CD14-positive monocyte (primary cell): ENCODE results near the gene PLG. TPM values are rescaled to one million over a fixed set of nuclear protein-coding genes. Genes with fewer than 3 reads are reported as not detected.
A peak's percentile ranks its signal among the peaks of the same experiment; 100 is the strongest.

Source experiments
- DNase-seq, 3 donors: peaks; one replicate each; pipeline ENCODE4 v3.0.0-alpha.2; 2011 to 2022
- H2AFZ ChIP-seq: 2 replicates; pipeline ENCODE4 v1.6.0; 2012; ENCODE audit warnings: mild to moderate bottlenecking, low read depth, low read length, inconsistent platforms; ENCODE audit not compliant: insufficient read depth, poor library complexity, severe bottlenecking
- H3K27ac ChIP-seq, 2 donors: 1 replicate in 1 of 2; 2 replicates in 1 of 2; pipeline ENCODE4 v1.5.1; 2012 to 2013; ENCODE audit warnings: low read length in 2 of 2, control low read depth in 1 of 2, inconsistent platforms in 1 of 2, low read depth in 1 of 2, mild to moderate bottlenecking in 1 of 2
- H3K27me3 ChIP-seq, 2 donors: one replicate each; pipeline versions ENCODE4 v1.6.0 to v1.6.1; 2011 to 2013; ENCODE audit warnings: low read length in 2 of 2; ENCODE audit not compliant: control insufficient read depth in 2 of 2, insufficient read depth in 2 of 2
- H3K36me3 ChIP-seq, 2 donors: replicated peaks in 1 of 2; 1 replicate in 1 of 2; 2 replicates in 1 of 2; pipeline versions ENCODE4 v1.5.1 to v1.6.1; 2012 to 2013; ENCODE audit warnings: low read length in 2 of 2, control low read depth in 1 of 2, inconsistent platforms in 1 of 2, mild to moderate bottlenecking in 1 of 2; ENCODE audit not compliant: insufficient read depth in 2 of 2, control insufficient read depth in 1 of 2
- H3K4me1 ChIP-seq, 2 donors: 1 replicate in 1 of 2; 2 replicates in 1 of 2; pipeline versions ENCODE4 v1.5.1 to v1.6.1; 2012 to 2013; ENCODE audit warnings: low read length in 2 of 2, control low read depth in 1 of 2, inconsistent platforms in 1 of 2, mild to moderate bottlenecking in 1 of 2, moderate library complexity in 1 of 2; ENCODE audit not compliant: insufficient read depth in 2 of 2, control insufficient read depth in 1 of 2
- H3K4me2 ChIP-seq: replicated peaks from 2 replicates; pipeline ENCODE3; 2012; ENCODE audit warnings: low read length, moderate library complexity, mild to moderate bottlenecking; ENCODE audit not compliant: poor library complexity, severe bottlenecking; ENCODE audit errors: extremely low read depth
- H3K4me3 ChIP-seq, 3 experiments: fragments of 200-600 bp in 1 of 3; sonication (generic) in 1 of 3; replicated peaks in 1 of 3; 1 replicate in 2 of 3; 2 replicates in 1 of 3; pipeline ENCODE4 v1.5.1; 2011 to 2013; ENCODE audit warnings: low read length in 3 of 3, mild to moderate bottlenecking in 3 of 3, control low read depth in 2 of 3, low read depth in 2 of 3, inconsistent platforms in 1 of 3, moderate library complexity in 1 of 3
- H3K79me2 ChIP-seq: 2 replicates; pipeline ENCODE4 v1.6.0; 2012; ENCODE audit warnings: mild to moderate bottlenecking, control low read depth, inconsistent platforms, low read length, moderate library complexity; ENCODE audit not compliant: insufficient read depth
- H3K9ac ChIP-seq: 2 replicates; pipeline ENCODE4 v1.6.0; 2017; ENCODE audit warnings: low read length, mild to moderate bottlenecking; ENCODE audit not compliant: insufficient read depth, poor library complexity, severe bottlenecking
- H3K9me3 ChIP-seq, 2 donors: replicated peaks in 1 of 2; 1 replicate in 1 of 2; 2 replicates in 1 of 2; pipeline versions ENCODE4 v1.5.1 to v1.6.1; 2012 to 2013; ENCODE audit warnings: low read length in 2 of 2, control low read depth in 1 of 2; ENCODE audit not compliant: control insufficient read depth in 1 of 2, insufficient read depth in 1 of 2
- H4K20me1 ChIP-seq: 2 replicates; pipeline ENCODE4 v1.6.0; 2012; ENCODE audit warnings: mild to moderate bottlenecking, low read length, control low read depth, moderate library complexity; ENCODE audit not compliant: insufficient read depth
- H3K27ac Mint-ChIP-seq, 7 donors: one replicate each; pipeline ENCODE4 v1.8.0; 2020; ENCODE audit warnings: mild to moderate bottlenecking in 7 of 7, mixed read lengths in 7 of 7, moderate library complexity in 6 of 7, inconsistent platforms in 2 of 7
- H3K27me3 Mint-ChIP-seq, 3 donors: one replicate each; pipeline ENCODE4 v1.8.0; 2021 to 2022; ENCODE audit warnings: low read depth in 3 of 3, mild to moderate bottlenecking in 3 of 3, mixed read lengths in 3 of 3, moderate library complexity in 3 of 3, inconsistent platforms in 1 of 3
- H3K36me3 Mint-ChIP-seq, 2 donors: one replicate each; pipeline ENCODE4 v1.8.0; 2020; ENCODE audit warnings: mixed read lengths in 2 of 2, inconsistent platforms in 1 of 2, mild to moderate bottlenecking in 1 of 2
- H3K4me1 Mint-ChIP-seq: one replicate; pipeline ENCODE4 v1.8.0; 2020; ENCODE audit warnings: mild to moderate bottlenecking, mixed read lengths
- H3K4me3 Mint-ChIP-seq, 2 donors: one replicate each; pipeline ENCODE4 v1.8.0; 2020; ENCODE audit warnings: mild to moderate bottlenecking in 2 of 2, mixed read lengths in 2 of 2, moderate library complexity in 1 of 2
- H3K9me3 Mint-ChIP-seq, 7 donors: one replicate each; pipeline ENCODE4 v1.8.0; 2020 to 2022; ENCODE audit warnings: mixed read lengths in 7 of 7, mild to moderate bottlenecking in 6 of 7, moderate library complexity in 6 of 7, inconsistent platforms in 2 of 7
- CTCF ChIP-seq: fragments of 200-600 bp; IDR thresholded peaks from one replicate; pipeline ENCODE4 v1.8.0; 2022; ENCODE audit warnings: antibody characterized with exemption, mild to moderate bottlenecking
- WGBS: methylation state at CpG from one replicate; pipeline ENCODE4 v1.1.5; 2013; ENCODE audit warnings: missing lambda C conversion rate; ENCODE audit not compliant: insufficient coverage; 5-methylcytosine and 5-hydroxymethylcytosine counted together
- intact Hi-C, 2 donors: fragments of 100-400 bp; cut with micrococcal nuclease; formaldehyde crosslinking; loops; one replicate each; pipeline versions ENCODE4 v1.15.0 to v1.15.1; 2023
- polyA plus RNA-seq, 3 donors: library from polyadenylated mRNA; depleted of rRNA in 1 of 3; unstranded in 2 of 3; stranded (reverse) in 1 of 3; fragments of 300-500 nt in 2 of 3; fragments of >200 nt in 1 of 3; fragmentation: Illumina TruSeq in 2 of 3; gene quantifications; 1 replicate in 2 of 3; 2 replicates in 1 of 3; pipeline ENCODE4 v1.2.3, GENCODE V29; 2012 to 2021

Gene PLG
- polyA plus RNA-seq, 3 donors, result not detected

GRCh38 chr6:160766989-160767646, 65.1 kb downstream of the PLG start:
- TF ChIP-seq CTCF, result no peak
- Mint-ChIP-seq H3K4me3 (peak overlapping the region in 1 of 2 donors; percentile 57), H3K27ac (no peak overlapping the region), H3K4me1 (peaks cover 3% of the 10 kb centered on the region), H3K36me3 (no peaks in the 10 kb centered on the region), H3K27me3 (peaks cover 15 to 23% (median 19%) of the 10 kb centered on the region in 3 donors), H3K9me3 (peaks cover 2 to 10% (median 5%) of the 10 kb centered on the region in 7 donors)
- Histone ChIP-seq H3K4me1 (no peaks in the 10 kb centered on the region), H3K36me3 (no peaks in the 10 kb centered on the region), H3K27ac (no peak overlapping the region), H3K79me2 (no peaks in the 10 kb centered on the region), H3K4me3 (no peak overlapping the region), H3K9ac (no peak overlapping the region), H4K20me1 (no peaks in the 10 kb centered on the region), H2AFZ (no peak overlapping the region), H3K27me3 (peaks cover 7 to 21% of the 10 kb centered on the region in 2 donors), H3K4me2 (no peak overlapping the region), H3K9me3 (peaks cover 0 to 3% of the 10 kb centered on the region in 2 donors)
- WGBS, result 1% methylated on average over 48 of the region's 55 CpGs
- no peak for DNase-seq
- intact Hi-C loops, result no loop called here

- no peaks in the 10 kb centered on the region for H4K20me1 ChIP-seq
- H3K27me3 Mint-ChIP-seq, result peaks cover 15 to 23% (median 19%) of the 10 kb centered on the region in 3 donors
- no peak overlapping the region for H2AFZ ChIP-seq
- H3K27ac Mint-ChIP-seq, result no peak overlapping the region
- no peaks in the 10 kb centered on the region for H3K4me1 ChIP-seq
- no peak overlapping the region for H3K4me2 ChIP-seq
- peaks cover 0 to 8% (median 2%) of the 10 kb centered on the region in 7 donors for H3K9me3 Mint-ChIP-seq
- peak overlapping the region in 1 of 2 donors; percentile 57 for H3K4me3 Mint-ChIP-seq
- no peak overlapping the region for H3K27ac ChIP-seq
- TF ChIP-seq CTCF, result no peak
- H3K79me2 ChIP-seq, result no peaks in the 10 kb centered on the region
- H3K27me3 ChIP-seq, result peaks cover 7 to 21% of the 10 kb centered on the region in 2 donors
- intact Hi-C loops, result no loop called here
- DNase-seq, result no peak
- H3K4me1 Mint-ChIP-seq, result peaks cover 3% of the 10 kb centered on the region
- H3K9me3 ChIP-seq, result no peaks in the 10 kb centered on the region
- H3K36me3 ChIP-seq, result no peaks in the 10 kb centered on the region
- H3K9ac ChIP-seq, result no peak overlapping the region
- 22% methylated on average over 3 of the region's 5 CpGs for WGBS
- no peak overlapping the region for H3K4me3 ChIP-seq
- H3K36me3 Mint-ChIP-seq, result no peaks in the 10 kb centered on the region
Observed at GRCh38 chr6:160767647-160768019, 65.6 kb downstream of the PLG start.
